SK-N-SH treated with all-trans-retinoic acid at 6 μM for 48 hours (cell line): Measurements from ENCODE around the gene SLC38A3.

Experiments
- ATAC-seq: fragments of 200-7000 bp; cut with Tn5 transposase; 3 replicates; pipeline ENCODE4 v1.9.1; 2020; ENCODE audit warnings: mild to moderate bottlenecking, moderate library complexity
- BACH2 ChIP-seq: fragments of 250-450 bp; sonication (Bioruptor Pico); IDR thresholded peaks from 2 replicates; pipeline ENCODE4 v1.9.0; 2021; ENCODE audit warnings: mild to moderate bottlenecking, borderline replicate concordance
- CSDC2 ChIP-seq: fragments of 250-450 bp; sonication (Bioruptor Pico); IDR thresholded peaks from 2 replicates; pipeline ENCODE4 v1.5.0; 2020; ENCODE audit warnings: mild to moderate bottlenecking, moderate library complexity
- ESRRG ChIP-seq: fragments of 250-450 bp; sonication (Bioruptor Pico); IDR thresholded peaks from 2 replicates; pipeline ENCODE4 v1.6.1; 2021; ENCODE audit warnings: mild to moderate bottlenecking
- GLIS3 ChIP-seq: fragments of 250-450 bp; sonication (Bioruptor Pico); IDR thresholded peaks from 2 replicates; pipeline ENCODE4 v1.5.0; 2020; ENCODE audit warnings: mild to moderate bottlenecking, moderate library complexity
- ISL1 ChIP-seq: fragments of 250-450 bp; sonication (Bioruptor Pico); IDR thresholded peaks from 2 replicates; pipeline ENCODE4 v2.1.2; 2022; ENCODE audit warnings: mild to moderate bottlenecking, moderate library complexity
- OSR1 ChIP-seq: fragments of 250-450 bp; sonication (Bioruptor Pico); IDR thresholded peaks from 2 replicates; pipeline ENCODE4 v1.8.0; 2022; ENCODE audit warnings: moderate library complexity, mild to moderate bottlenecking, inconsistent platforms
- PPARA ChIP-seq: fragments of 250-450 bp; sonication (Bioruptor Pico); IDR thresholded peaks from 2 replicates; pipeline ENCODE4 v1.5.0; 2020; ENCODE audit warnings: mild to moderate bottlenecking, borderline replicate concordance
- RARB ChIP-seq: fragments of 250-450 bp; sonication (Bioruptor Pico); IDR thresholded peaks from 2 replicates; pipeline ENCODE4 v1.8.0; 2021; ENCODE audit warnings: mild to moderate bottlenecking, moderate library complexity
- SNAI2 ChIP-seq: fragments of 250-450 bp; sonication (Bioruptor Pico); IDR thresholded peaks from 2 replicates; pipeline ENCODE4 v1.5.0; 2020; ENCODE audit warnings: mild to moderate bottlenecking, moderate library complexity
- TCF4 ChIP-seq: fragments of 250-450 bp; sonication (Bioruptor Pico); IDR thresholded peaks from 2 replicates; pipeline ENCODE4 v1.8.0; 2021; ENCODE audit warnings: mild to moderate bottlenecking, moderate library complexity, borderline replicate concordance
- TOX ChIP-seq: fragments of 250-450 bp; sonication (Bioruptor Pico); IDR thresholded peaks from 2 replicates; pipeline ENCODE4 v1.8.0; 2021; ENCODE audit warnings: mild to moderate bottlenecking, moderate library complexity, borderline replicate concordance
- ZC3H10 ChIP-seq: fragments of 250-450 bp; sonication (Bioruptor Pico); IDR thresholded peaks from 2 replicates; pipeline ENCODE4 v1.5.1; 2021; ENCODE audit warnings: mild to moderate bottlenecking, moderate library complexity
- ZFP3 ChIP-seq: fragments of 250-450 bp; sonication (Bioruptor Pico); IDR thresholded peaks from 2 replicates; pipeline ENCODE4 v1.5.0; 2020; ENCODE audit warnings: mild to moderate bottlenecking, moderate library complexity
- ZFP30 ChIP-seq: fragments of 450-650 bp; formaldehyde crosslinking; IDR thresholded peaks from 2 replicates; pipeline ENCODE4 v1.5.0; 2022; ENCODE audit warnings: mild to moderate bottlenecking, moderate library complexity
- ZNF70 ChIP-seq: fragments of 450-650 bp; formaldehyde crosslinking; IDR thresholded peaks from 2 replicates; pipeline ENCODE4 v1.5.0; 2020; ENCODE audit warnings: mild to moderate bottlenecking, moderate library complexity
- TF ChIP-seq, protein P1 (sequence below): fragments of 250-450 bp; sonication (Bioruptor Pico); IDR thresholded peaks from 2 replicates; pipeline ENCODE4 v1.5.1; 2021; ENCODE audit warnings: mild to moderate bottlenecking, moderate library complexity
- TF ChIP-seq, protein P2 (sequence below): fragments of 250-450 bp; sonication (Bioruptor Pico); IDR thresholded peaks from 2 replicates; pipeline ENCODE4 v1.8.0; 2021; ENCODE audit warnings: low read depth, mild to moderate bottlenecking, moderate library complexity, borderline replicate concordance
- TF ChIP-seq, protein P3 (sequence below): fragments of 250-450 bp; sonication (Bioruptor Pico); IDR thresholded peaks from 2 replicates; pipeline ENCODE4 v1.8.0; 2020; ENCODE audit warnings: mild to moderate bottlenecking, moderate library complexity, borderline replicate concordance
- TF ChIP-seq, protein P4 (sequence below): fragments of 250-450 bp; sonication (Bioruptor Pico); IDR thresholded peaks from 2 replicates; pipeline ENCODE4 v1.5.0; 2020; ENCODE audit warnings: mild to moderate bottlenecking, moderate library complexity
- TF ChIP-seq, protein P5 (sequence below): fragments of 250-450 bp; sonication (Bioruptor Pico); IDR thresholded peaks from 2 replicates; pipeline ENCODE4 v1.5.1; 2020; ENCODE audit warnings: low read depth, mild to moderate bottlenecking, moderate library complexity

SLC38A3 gene

DNA sequence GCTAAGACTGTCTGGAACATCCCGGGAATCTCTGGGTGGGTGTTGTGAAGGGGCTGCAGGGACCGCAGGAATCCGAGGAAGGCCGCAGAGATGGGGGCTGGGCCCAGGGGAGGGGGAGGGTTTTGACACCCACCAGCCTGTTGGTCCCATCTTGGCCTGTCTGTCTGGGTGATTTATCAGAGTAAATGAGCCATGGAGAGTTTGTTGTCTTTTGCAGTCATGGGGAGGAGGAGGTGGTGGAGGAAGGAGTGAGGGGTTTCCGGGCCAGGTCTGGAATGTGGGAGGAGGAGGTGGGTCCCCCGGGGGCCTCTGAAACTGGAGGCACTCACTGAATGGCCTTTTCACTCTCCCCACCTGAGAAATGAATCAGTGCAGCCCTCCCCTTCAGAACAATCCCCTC, 38.5 kb upstream of the SLC38A3 start:
- ATAC-seq = no peak
- TF ChIP-seq ZC3H10 (no peak), ISL1 (CRISPR knock-in tag) (no peak), OSR1 (no peak), ZNF70 (CRISPR knock-in tag) (no peak), PPARA (CRISPR knock-in tag) (no peak), ESRRG (CRISPR knock-in tag) (no peak), CSDC2 (CRISPR knock-in tag) (no peak), TCF4 (CRISPR knock-in tag) (no peak), ZFP3 (CRISPR knock-in tag) (no peak), ZFP30 (CRISPR knock-in tag) (no peak), SNAI2 (CRISPR knock-in tag) (no peak)
- TF ChIP-seq, protein P1, sequence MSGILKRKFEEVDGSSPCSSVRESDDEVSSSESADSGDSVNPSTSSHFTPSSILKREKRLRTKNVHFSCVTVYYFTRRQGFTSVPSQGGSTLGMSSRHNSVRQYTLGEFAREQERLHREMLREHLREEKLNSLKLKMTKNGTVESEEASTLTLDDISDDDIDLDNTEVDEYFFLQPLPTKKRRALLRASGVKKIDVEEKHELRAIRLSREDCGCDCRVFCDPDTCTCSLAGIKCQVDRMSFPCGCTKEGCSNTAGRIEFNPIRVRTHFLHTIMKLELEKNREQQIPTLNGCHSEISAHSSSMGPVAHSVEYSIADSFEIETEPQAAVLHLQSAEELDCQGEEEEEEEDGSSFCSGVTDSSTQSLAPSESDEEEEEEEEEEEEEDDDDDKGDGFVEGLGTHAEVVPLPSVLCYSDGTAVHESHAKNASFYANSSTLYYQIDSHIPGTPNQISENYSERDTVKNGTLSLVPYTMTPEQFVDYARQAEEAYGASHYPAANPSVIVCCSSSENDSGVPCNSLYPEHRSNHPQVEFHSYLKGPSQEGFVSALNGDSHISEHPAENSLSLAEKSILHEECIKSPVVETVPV (CRISPR knock-in tag) = no peak
- TF ChIP-seq, protein P2, sequence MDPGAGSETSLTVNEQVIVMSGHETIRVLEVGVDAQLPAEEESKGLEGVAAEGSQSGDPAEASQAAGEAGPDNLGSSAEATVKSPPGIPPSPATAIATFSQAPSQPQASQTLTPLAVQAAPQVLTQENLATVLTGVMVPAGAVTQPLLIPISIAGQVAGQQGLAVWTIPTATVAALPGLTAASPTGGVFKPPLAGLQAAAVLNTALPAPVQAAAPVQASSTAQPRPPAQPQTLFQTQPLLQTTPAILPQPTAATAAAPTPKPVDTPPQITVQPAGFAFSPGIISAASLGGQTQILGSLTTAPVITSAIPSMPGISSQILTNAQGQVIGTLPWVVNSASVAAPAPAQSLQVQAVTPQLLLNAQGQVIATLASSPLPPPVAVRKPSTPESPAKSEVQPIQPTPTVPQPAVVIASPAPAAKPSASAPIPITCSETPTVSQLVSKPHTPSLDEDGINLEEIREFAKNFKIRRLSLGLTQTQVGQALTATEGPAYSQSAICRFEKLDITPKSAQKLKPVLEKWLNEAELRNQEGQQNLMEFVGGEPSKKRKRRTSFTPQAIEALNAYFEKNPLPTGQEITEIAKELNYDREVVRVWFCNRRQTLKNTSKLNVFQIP (CRISPR knock-in tag) = no peak
- TF ChIP-seq, protein P3, sequence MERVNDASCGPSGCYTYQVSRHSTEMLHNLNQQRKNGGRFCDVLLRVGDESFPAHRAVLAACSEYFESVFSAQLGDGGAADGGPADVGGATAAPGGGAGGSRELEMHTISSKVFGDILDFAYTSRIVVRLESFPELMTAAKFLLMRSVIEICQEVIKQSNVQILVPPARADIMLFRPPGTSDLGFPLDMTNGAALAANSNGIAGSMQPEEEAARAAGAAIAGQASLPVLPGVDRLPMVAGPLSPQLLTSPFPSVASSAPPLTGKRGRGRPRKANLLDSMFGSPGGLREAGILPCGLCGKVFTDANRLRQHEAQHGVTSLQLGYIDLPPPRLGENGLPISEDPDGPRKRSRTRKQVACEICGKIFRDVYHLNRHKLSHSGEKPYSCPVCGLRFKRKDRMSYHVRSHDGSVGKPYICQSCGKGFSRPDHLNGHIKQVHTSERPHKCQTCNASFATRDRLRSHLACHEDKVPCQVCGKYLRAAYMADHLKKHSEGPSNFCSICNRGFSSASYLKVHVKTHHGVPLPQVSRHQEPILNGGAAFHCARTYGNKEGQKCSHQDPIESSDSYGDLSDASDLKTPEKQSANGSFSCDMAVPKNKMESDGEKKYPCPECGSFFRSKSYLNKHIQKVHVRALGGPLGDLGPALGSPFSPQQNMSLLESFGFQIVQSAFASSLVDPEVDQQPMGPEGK = no peak
- TF ChIP-seq, protein P4, sequence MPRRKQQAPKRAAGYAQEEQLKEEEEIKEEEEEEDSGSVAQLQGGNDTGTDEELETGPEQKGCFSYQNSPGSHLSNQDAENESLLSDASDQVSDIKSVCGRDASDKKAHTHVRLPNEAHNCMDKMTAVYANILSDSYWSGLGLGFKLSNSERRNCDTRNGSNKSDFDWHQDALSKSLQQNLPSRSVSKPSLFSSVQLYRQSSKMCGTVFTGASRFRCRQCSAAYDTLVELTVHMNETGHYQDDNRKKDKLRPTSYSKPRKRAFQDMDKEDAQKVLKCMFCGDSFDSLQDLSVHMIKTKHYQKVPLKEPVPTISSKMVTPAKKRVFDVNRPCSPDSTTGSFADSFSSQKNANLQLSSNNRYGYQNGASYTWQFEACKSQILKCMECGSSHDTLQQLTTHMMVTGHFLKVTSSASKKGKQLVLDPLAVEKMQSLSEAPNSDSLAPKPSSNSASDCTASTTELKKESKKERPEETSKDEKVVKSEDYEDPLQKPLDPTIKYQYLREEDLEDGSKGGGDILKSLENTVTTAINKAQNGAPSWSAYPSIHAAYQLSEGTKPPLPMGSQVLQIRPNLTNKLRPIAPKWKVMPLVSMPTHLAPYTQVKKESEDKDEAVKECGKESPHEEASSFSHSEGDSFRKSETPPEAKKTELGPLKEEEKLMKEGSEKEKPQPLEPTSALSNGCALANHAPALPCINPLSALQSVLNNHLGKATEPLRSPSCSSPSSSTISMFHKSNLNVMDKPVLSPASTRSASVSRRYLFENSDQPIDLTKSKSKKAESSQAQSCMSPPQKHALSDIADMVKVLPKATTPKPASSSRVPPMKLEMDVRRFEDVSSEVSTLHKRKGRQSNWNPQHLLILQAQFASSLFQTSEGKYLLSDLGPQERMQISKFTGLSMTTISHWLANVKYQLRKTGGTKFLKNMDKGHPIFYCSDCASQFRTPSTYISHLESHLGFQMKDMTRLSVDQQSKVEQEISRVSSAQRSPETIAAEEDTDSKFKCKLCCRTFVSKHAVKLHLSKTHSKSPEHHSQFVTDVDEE (CRISPR knock-in tag) = no peak

DNA sequence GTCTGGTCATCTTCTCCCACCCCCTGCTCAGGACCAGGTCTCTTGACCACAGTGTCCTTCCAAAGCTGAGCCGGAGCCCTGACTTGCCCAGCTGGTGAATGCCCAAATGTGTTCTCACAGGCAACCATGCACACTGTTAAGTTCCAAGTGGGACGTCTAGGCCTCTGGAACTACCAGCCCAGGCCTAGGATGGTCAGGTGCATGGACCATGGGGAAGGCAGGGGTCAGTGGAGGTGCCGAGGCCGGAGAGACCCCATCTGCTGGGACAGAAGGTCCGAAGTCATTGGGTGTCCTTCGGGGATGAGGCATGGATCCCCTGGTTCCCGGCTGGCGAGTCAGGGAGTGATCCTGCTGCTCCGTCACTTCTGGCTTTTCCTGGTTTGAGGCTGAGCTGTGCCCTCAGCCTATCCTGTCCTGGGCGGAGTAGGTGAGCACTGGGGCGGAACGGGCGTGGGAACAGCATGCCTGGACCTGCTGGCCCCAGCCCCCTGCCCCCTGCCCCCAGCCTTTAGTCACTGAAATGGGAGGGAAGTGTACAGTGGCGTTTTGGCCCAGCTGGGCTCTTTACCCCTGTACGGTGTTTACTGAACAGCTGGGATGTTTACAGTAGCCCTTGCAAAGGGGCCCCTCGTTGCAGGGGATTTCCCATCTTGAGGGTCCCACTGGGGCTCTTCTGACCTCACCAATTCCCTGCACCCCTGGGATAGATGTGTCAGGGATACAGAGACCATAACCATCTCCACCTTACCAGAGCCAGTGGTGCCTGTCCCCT, 37.8 kb upstream of the SLC38A3 start:
- no peak for TF ChIP-seq ZFP3 (CRISPR knock-in tag)
- no peak for TF ChIP-seq RARB (CRISPR knock-in tag)
- no peak for TF ChIP-seq CSDC2 (CRISPR knock-in tag)
- no peak for TF ChIP-seq GLIS3 (CRISPR knock-in tag)
- TF ChIP-seq, protein P1 (CRISPR knock-in tag) = no peak
- TF ChIP-seq, protein P3 = no peak
- TF ChIP-seq, protein P5, sequence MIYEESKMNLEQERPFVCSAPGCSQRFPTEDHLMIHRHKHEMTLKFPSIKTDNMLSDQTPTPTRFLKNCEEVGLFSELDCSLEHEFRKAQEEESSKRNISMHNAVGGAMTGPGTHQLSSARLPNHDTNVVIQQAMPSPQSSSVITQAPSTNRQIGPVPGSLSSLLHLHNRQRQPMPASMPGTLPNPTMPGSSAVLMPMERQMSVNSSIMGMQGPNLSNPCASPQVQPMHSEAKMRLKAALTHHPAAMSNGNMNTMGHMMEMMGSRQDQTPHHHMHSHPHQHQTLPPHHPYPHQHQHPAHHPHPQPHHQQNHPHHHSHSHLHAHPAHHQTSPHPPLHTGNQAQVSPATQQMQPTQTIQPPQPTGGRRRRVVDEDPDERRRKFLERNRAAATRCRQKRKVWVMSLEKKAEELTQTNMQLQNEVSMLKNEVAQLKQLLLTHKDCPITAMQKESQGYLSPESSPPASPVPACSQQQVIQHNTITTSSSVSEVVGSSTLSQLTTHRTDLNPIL (CRISPR knock-in tag) = no peak
- no peak for TF ChIP-seq ZC3H10
- no peak for TF ChIP-seq ISL1 (CRISPR knock-in tag)
- TF ChIP-seq TOX = no peak
- TF ChIP-seq, protein P2 (CRISPR knock-in tag) = no peak
- no peak for TF ChIP-seq BACH2 (CRISPR knock-in tag)
- TF ChIP-seq ZFP30 (CRISPR knock-in tag) = no peak
- no peak for TF ChIP-seq OSR1
- no peak for ATAC-seq
